Measurements from ENCODE around the gene SARS1. TPM values are rescaled to one million over a fixed set of nuclear protein-coding genes. Genes with fewer than 3 reads are reported as not detected.

Gene SARS1
- total and polyA plus RNA-seq, 4 donors, result 57.5 to 132 (median 92.8) TPM

GRCh38 chr1:109187127-109187526 lies 26.6 kb upstream of the SARS1 start:
- no peak for DNase-seq (ENCODE audit: low spot score)

GRCh38 chr1:109188200-109188599 lies 25.5 kb upstream of the SARS1 start:
- H3K27me3 ChIP-seq (ENCODE audit: control insufficient read depth in 4 of 4, insufficient read depth in 4 of 4, low read length in 3 of 4), result no peaks in the 10 kb centered on the region
- H3K4me1 ChIP-seq (ENCODE audit: control insufficient read depth in 4 of 4, insufficient read depth in 4 of 4, low read length in 3 of 4), result peaks cover 0 to 2% (median 0%) of the 10 kb centered on the region in 4 donors
- no peaks in the 10 kb centered on the region for H3K9me3 ChIP-seq (ENCODE audit: control insufficient read depth in 4 of 4, low read length in 3 of 4)
- no peak for DNase-seq (ENCODE audit: low spot score)
- TF ChIP-seq ATF3 (IDR thresholded peaks at IDR 0.05), result no peak
- TF ChIP-seq, protein P1, sequence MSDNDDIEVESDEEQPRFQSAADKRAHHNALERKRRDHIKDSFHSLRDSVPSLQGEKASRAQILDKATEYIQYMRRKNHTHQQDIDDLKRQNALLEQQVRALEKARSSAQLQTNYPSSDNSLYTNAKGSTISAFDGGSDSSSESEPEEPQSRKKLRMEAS (IDR thresholded peaks at IDR 0.05), result no peak
- TF ChIP-seq GABPA (IDR thresholded peaks at IDR 0.05 in 1 of 2, conservative IDR thresholded peaks at IDR 0.05 in 1 of 2), result no peak
- TF ChIP-seq, protein P2, sequence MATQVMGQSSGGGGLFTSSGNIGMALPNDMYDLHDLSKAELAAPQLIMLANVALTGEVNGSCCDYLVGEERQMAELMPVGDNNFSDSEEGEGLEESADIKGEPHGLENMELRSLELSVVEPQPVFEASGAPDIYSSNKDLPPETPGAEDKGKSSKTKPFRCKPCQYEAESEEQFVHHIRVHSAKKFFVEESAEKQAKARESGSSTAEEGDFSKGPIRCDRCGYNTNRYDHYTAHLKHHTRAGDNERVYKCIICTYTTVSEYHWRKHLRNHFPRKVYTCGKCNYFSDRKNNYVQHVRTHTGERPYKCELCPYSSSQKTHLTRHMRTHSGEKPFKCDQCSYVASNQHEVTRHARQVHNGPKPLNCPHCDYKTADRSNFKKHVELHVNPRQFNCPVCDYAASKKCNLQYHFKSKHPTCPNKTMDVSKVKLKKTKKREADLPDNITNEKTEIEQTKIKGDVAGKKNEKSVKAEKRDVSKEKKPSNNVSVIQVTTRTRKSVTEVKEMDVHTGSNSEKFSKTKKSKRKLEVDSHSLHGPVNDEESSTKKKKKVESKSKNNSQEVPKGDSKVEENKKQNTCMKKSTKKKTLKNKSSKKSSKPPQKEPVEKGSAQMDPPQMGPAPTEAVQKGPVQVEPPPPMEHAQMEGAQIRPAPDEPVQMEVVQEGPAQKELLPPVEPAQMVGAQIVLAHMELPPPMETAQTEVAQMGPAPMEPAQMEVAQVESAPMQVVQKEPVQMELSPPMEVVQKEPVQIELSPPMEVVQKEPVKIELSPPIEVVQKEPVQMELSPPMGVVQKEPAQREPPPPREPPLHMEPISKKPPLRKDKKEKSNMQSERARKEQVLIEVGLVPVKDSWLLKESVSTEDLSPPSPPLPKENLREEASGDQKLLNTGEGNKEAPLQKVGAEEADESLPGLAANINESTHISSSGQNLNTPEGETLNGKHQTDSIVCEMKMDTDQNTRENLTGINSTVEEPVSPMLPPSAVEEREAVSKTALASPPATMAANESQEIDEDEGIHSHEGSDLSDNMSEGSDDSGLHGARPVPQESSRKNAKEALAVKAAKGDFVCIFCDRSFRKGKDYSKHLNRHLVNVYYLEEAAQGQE (IDR thresholded peaks at IDR 0.05), result no peak
- no peak for TF ChIP-seq RAD21 (IDR thresholded peaks at IDR 0.05)
- TF ChIP-seq HNF4A (conservative IDR thresholded peaks at IDR 0.05), result no peak
- no peak for TF ChIP-seq RXRA (IDR thresholded peaks at IDR 0.05)
- no peak for TF ChIP-seq FOXA1 (IDR thresholded peaks at IDR 0.05)
- no peak for TF ChIP-seq EGR1 (IDR thresholded peaks at IDR 0.05; ENCODE audit: low read depth in 2 of 2)
- TF ChIP-seq TAF1 (conservative IDR thresholded peaks at IDR 0.05), result no peak
- no peak for TF ChIP-seq FOXA2 (IDR thresholded peaks at IDR 0.05)
- no peak for TF ChIP-seq CTCF (IDR thresholded peaks at IDR 0.05; ENCODE audit: low read depth, low read length, missing input control)
- TF ChIP-seq YY1 (IDR thresholded peaks at IDR 0.05), result no peak
- TF ChIP-seq NR2F2 (IDR thresholded peaks at IDR 0.05), result no peak
- no peak for TF ChIP-seq JUND (IDR thresholded peaks at IDR 0.05)
- no peak for TF ChIP-seq HNF4G (IDR thresholded peaks at IDR 0.05)
- no peak for TF ChIP-seq SP1 (IDR thresholded peaks at IDR 0.05)
- no peak overlapping the region for H3K4me3 ChIP-seq (ENCODE audit: low read depth in 1 of 3, low read length in 3 of 3)
- 92% methylated on average over 4 of the region's 4 CpGs for WGBS
- H3K36me3 ChIP-seq (ENCODE audit: control insufficient read depth in 4 of 4, insufficient read depth in 3 of 4, low read depth in 1 of 4, low read length in 3 of 4), result no peaks in the 10 kb centered on the region
- H3K27ac ChIP-seq (ENCODE audit: low read depth in 1 of 2, low read length in 2 of 2), result no peak overlapping the region
- no peak overlapping the region for H3K9ac ChIP-seq (ENCODE audit: low read depth in 1 of 2, low read length in 2 of 2)

More at GRCh38 chr1:109187127-109187526, 26.6 kb upstream of the SARS1 start:
- H3K27me3 ChIP-seq (ENCODE audit: control insufficient read depth in 4 of 4, insufficient read depth in 4 of 4, low read length in 3 of 4), result no peaks in the 10 kb centered on the region
- no peak overlapping the region for H3K27ac ChIP-seq (ENCODE audit: low read depth in 1 of 2, low read length in 2 of 2)
- no peak overlapping the region for H3K4me3 ChIP-seq (ENCODE audit: low read depth in 1 of 3, low read length in 3 of 3)
- no peak for TF ChIP-seq EGR1 (IDR thresholded peaks at IDR 0.05; ENCODE audit: low read depth in 2 of 2)
- no peak for TF ChIP-seq FOXA1 (IDR thresholded peaks at IDR 0.05)
- TF ChIP-seq, protein P3, sequence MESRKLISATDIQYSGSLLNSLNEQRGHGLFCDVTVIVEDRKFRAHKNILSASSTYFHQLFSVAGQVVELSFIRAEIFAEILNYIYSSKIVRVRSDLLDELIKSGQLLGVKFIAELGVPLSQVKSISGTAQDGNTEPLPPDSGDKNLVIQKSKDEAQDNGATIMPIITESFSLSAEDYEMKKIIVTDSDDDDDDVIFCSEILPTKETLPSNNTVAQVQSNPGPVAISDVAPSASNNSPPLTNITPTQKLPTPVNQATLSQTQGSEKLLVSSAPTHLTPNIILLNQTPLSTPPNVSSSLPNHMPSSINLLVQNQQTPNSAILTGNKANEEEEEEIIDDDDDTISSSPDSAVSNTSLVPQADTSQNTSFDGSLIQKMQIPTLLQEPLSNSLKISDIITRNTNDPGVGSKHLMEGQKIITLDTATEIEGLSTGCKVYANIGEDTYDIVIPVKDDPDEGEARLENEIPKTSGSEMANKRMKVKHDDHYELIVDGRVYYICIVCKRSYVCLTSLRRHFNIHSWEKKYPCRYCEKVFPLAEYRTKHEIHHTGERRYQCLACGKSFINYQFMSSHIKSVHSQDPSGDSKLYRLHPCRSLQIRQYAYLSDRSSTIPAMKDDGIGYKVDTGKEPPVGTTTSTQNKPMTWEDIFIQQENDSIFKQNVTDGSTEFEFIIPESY (IDR thresholded peaks at IDR 0.05), result no peak
- no peak for TF ChIP-seq CTCF (IDR thresholded peaks at IDR 0.05; ENCODE audit: low read depth, low read length, missing input control)
- TF ChIP-seq HNF4G (IDR thresholded peaks at IDR 0.05), result no peak
- no peak for TF ChIP-seq RAD21 (IDR thresholded peaks at IDR 0.05)
- no peak for TF ChIP-seq JUND (IDR thresholded peaks at IDR 0.05)
- no peak for TF ChIP-seq HNF4A (conservative IDR thresholded peaks at IDR 0.05)
- TF ChIP-seq YY1 (IDR thresholded peaks at IDR 0.05), result no peak
- TF ChIP-seq FOXA2 (IDR thresholded peaks at IDR 0.05), result no peak
- H3K36me3 ChIP-seq (ENCODE audit: control insufficient read depth in 4 of 4, insufficient read depth in 3 of 4, low read depth in 1 of 4, low read length in 3 of 4), result no peaks in the 10 kb centered on the region
- H3K9me3 ChIP-seq (ENCODE audit: control insufficient read depth in 4 of 4, low read length in 3 of 4), result no peaks in the 10 kb centered on the region
- no peak overlapping the region for H3K9ac ChIP-seq (ENCODE audit: low read depth in 1 of 2, low read length in 2 of 2)
- H3K4me1 ChIP-seq (ENCODE audit: control insufficient read depth in 4 of 4, insufficient read depth in 4 of 4, low read length in 3 of 4), result no peaks in the 10 kb centered on the region
- 89% methylated on average over 5 of the region's 5 CpGs for WGBS
